MM.1S (cell line): ENCODE results near the gene KIAA0825.

Experiments used
- DNase-seq: peaks from one replicate; pipeline ENCODE4 v3.0.0-alpha.2; 2015
- H2AFZ ChIP-seq: fragments of 300-600 bp; sonication (generic); 2 replicates; pipeline ENCODE4 v1.6.0; 2016; ENCODE audit warnings: antibody characterized with exemption, low read length
- H3F3A ChIP-seq: fragments of 300-600 bp; sonication (generic); 2 replicates; pipeline ENCODE4 v1.6.1; 2016; ENCODE audit warnings: mild to moderate bottlenecking, antibody characterized with exemption, low read length, moderate library complexity, mixed read lengths; ENCODE audit not compliant: insufficient read depth
- H3K27ac ChIP-seq: fragments of 300-600 bp; sonication (generic); 2 replicates; pipeline ENCODE4 v1.5.1; 2016; ENCODE audit warnings: mild to moderate bottlenecking, low read length
- H3K27me3 ChIP-seq: fragments of 300-600 bp; sonication (generic); replicated peaks from 2 replicates; pipeline ENCODE4 v1.6.0; 2016; ENCODE audit warnings: low read length; ENCODE audit not compliant: insufficient read depth
- H3K36me3 ChIP-seq: fragments of 300-600 bp; sonication (generic); replicated peaks from 2 replicates; pipeline ENCODE4 v1.6.1; 2016; ENCODE audit warnings: mild to moderate bottlenecking, low read length, mixed read lengths; ENCODE audit not compliant: insufficient read depth
- H3K4me1 ChIP-seq: fragments of 300-600 bp; sonication (generic); 2 replicates; pipeline ENCODE4 v1.6.1; 2016; ENCODE audit warnings: low read length, mixed read lengths
- H3K4me2 ChIP-seq: fragments of 300-600 bp; sonication (generic); 2 replicates; pipeline ENCODE4 v1.6.0; 2016; ENCODE audit warnings: low read depth, low read length
- H3K4me3 ChIP-seq: fragments of 300-600 bp; sonication (generic); 2 replicates; pipeline ENCODE4 v1.5.1; 2016; ENCODE audit warnings: low read length, mixed read lengths
- H3K79me2 ChIP-seq: fragments of 300-600 bp; sonication (generic); 2 replicates; pipeline ENCODE4 v1.6.1; 2016; ENCODE audit warnings: mixed run types, low read length, mixed read lengths
- H3K9ac ChIP-seq: fragments of 300-600 bp; sonication (generic); 2 replicates; pipeline ENCODE4 v1.6.1; 2016; ENCODE audit warnings: low read length, mixed read lengths
- H3K9me2 ChIP-seq: fragments of 300-600 bp; sonication (generic); replicated peaks from 2 replicates; pipeline ENCODE4 v1.6.1; 2016; ENCODE audit warnings: mild to moderate bottlenecking, low read length, mixed read lengths; ENCODE audit not compliant: insufficient read depth
- H3K9me3 ChIP-seq: fragments of 300-600 bp; sonication (generic); replicated peaks from 2 replicates; pipeline ENCODE4 v1.6.1; 2016; ENCODE audit warnings: mild to moderate bottlenecking, low read length, mixed read lengths; ENCODE audit not compliant: insufficient read depth
- H4K20me1 ChIP-seq: fragments of 300-600 bp; sonication (generic); 2 replicates; pipeline ENCODE4 v1.6.1; 2016; ENCODE audit warnings: mild to moderate bottlenecking, low read length, moderate library complexity, mixed read lengths; ENCODE audit not compliant: insufficient read depth
- CTCF ChIP-seq: fragments of 300-600 bp; sonication (generic); IDR thresholded peaks from 2 replicates; pipeline ENCODE4 v1.5.1; 2016; ENCODE audit warnings: antibody characterized with exemption, low read length, mixed read lengths
- EZH2 ChIP-seq: fragments of 300-600 bp; sonication (generic); optimal IDR thresholded peaks from 2 replicates; pipeline ENCODE3; 2017; ENCODE audit warnings: low read depth, mild to moderate bottlenecking, antibody characterized with exemption, low read length, mixed read lengths
- EZH2phosphoT487 ChIP-seq: fragments of 300-600 bp; sonication (generic); IDR thresholded peaks from 2 replicates; pipeline ENCODE4 v1.6.1; 2018; ENCODE audit warnings: antibody characterized with exemption, low read length

KIAA0825 gene

GRCh38 chr5:94361161-94361560 lies 257.2 kb downstream of the KIAA0825 start:
- no peaks in the 10 kb centered on the region for H4K20me1 ChIP-seq
- H2AFZ ChIP-seq: no peak overlapping the region
- no peaks in the 10 kb centered on the region for H3K9me2 ChIP-seq
- no peaks in the 10 kb centered on the region for H3K79me2 ChIP-seq
- H3K36me3 ChIP-seq: no peaks in the 10 kb centered on the region
- no peaks in the 10 kb centered on the region for H3K27me3 ChIP-seq
- no peaks in the 10 kb centered on the region for H3K9me3 ChIP-seq
- TF ChIP-seq EZH2 (no peak), EZH2phosphoT487 (no peak), CTCF (no peak)
- no peaks in the 10 kb centered on the region for H3F3A ChIP-seq
- no peak overlapping the region for H3K4me2 ChIP-seq
- no peak overlapping the region for H3K27ac ChIP-seq
- H3K4me3 ChIP-seq: no peak overlapping the region
- no peak overlapping the region for H3K9ac ChIP-seq
- DNase-seq: no peak
- H3K4me1 ChIP-seq: no peaks in the 10 kb centered on the region

- Histone ChIP-seq H3K4me1 (no peaks in the 10 kb centered on the region), H3F3A (no peaks in the 10 kb centered on the region), H2AFZ (no peak overlapping the region), H3K27ac (no peak overlapping the region), H3K9me2 (no peaks in the 10 kb centered on the region), H4K20me1 (no peaks in the 10 kb centered on the region), H3K4me2 (no peak overlapping the region), H3K36me3 (no peaks in the 10 kb centered on the region), H3K27me3 (no peaks in the 10 kb centered on the region), H3K79me2 (no peaks in the 10 kb centered on the region), H3K9me3 (no peaks in the 10 kb centered on the region), H3K4me3 (no peak overlapping the region), H3K9ac (no peak overlapping the region)
- no peak for DNase-seq
- TF ChIP-seq EZH2 (no peak), CTCF (no peak), EZH2phosphoT487 (no peak)
Measured at GRCh38 chr5:94360382-94361130, 257.8 kb downstream of the KIAA0825 start.

- Histone ChIP-seq H3K27me3 (no peaks in the 10 kb centered on the region), H3K9me3 (no peaks in the 10 kb centered on the region), H3K4me2 (no peak overlapping the region), H3K4me1 (no peaks in the 10 kb centered on the region), H3K9me2 (no peaks in the 10 kb centered on the region), H4K20me1 (no peaks in the 10 kb centered on the region), H3K36me3 (no peaks in the 10 kb centered on the region), H2AFZ (no peak overlapping the region), H3F3A (no peaks in the 10 kb centered on the region), H3K27ac (no peak overlapping the region), H3K79me2 (no peaks in the 10 kb centered on the region), H3K4me3 (no peak overlapping the region), H3K9ac (no peak overlapping the region)
- DNase-seq: no peak
- TF ChIP-seq EZH2phosphoT487 (no peak), EZH2 (no peak), CTCF (no peak)
Measured at GRCh38 chr5:94359880-94360279, 258.5 kb downstream of the KIAA0825 start.
